ENCODE results near the gene VPS37C.

VPS37C gene

DNA sequence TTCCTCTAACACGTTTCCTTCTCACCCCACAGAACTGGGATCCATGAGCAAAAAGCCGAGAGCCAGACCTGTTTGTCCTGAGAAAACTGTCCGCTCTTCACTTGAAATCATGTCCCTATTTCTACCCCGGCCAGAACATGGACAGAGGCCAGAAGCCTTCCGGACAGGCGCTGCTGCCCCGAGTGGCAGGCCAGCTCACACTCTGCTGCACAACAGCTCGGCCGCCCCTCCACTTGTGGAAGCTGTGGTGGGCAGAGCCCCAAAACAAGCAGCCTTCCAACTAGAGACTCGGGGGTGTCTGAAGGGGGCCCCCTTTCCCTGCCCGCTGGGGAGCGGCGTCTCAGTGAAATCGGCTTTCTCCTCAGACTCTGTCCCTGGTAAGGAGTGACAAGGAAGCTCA, 35.0 kb downstream of the VPS37C start:
- peak; percentile 26 for DNase-seq (ENCODE audit: low read depth)
- no peak overlapping the region for H3K4me3 ChIP-seq (ENCODE audit: low read depth, low read length)
- TF ChIP-seq, protein P1, sequence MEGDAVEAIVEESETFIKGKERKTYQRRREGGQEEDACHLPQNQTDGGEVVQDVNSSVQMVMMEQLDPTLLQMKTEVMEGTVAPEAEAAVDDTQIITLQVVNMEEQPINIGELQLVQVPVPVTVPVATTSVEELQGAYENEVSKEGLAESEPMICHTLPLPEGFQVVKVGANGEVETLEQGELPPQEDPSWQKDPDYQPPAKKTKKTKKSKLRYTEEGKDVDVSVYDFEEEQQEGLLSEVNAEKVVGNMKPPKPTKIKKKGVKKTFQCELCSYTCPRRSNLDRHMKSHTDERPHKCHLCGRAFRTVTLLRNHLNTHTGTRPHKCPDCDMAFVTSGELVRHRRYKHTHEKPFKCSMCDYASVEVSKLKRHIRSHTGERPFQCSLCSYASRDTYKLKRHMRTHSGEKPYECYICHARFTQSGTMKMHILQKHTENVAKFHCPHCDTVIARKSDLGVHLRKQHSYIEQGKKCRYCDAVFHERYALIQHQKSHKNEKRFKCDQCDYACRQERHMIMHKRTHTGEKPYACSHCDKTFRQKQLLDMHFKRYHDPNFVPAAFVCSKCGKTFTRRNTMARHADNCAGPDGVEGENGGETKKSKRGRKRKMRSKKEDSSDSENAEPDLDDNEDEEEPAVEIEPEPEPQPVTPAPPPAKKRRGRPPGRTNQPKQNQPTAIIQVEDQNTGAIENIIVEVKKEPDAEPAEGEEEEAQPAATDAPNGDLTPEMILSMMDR (conservative IDR thresholded peaks at IDR 0.05; ENCODE audit: low read depth, low read length) = peak; percentile 38

DNA sequence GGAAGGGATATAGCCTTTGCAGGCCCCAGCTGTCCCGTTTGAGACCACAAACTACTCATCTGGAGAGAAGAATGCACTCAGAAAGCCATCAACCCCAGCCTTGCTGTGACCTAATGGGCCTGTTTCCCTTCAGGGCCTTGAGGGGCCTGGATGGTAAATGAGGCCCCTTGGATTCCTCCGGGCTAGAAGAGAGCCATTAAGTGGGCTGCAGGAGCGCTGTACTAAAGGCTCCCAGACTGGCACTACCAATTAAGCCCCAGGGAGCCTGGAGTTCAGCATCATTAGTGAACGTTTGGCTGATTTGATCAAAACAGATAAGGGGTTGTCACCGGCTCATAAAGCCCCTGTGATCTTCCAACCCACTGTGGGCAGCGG, 35.9 kb downstream of the VPS37C start:
- H3K4me3 ChIP-seq (ENCODE audit: low read depth, low read length) = no peak overlapping the region
- TF ChIP-seq, protein P1 (conservative IDR thresholded peaks at IDR 0.05; ENCODE audit: low read depth, low read length) = no peak
- DNase-seq (ENCODE audit: low read depth) = no peak

DNA sequence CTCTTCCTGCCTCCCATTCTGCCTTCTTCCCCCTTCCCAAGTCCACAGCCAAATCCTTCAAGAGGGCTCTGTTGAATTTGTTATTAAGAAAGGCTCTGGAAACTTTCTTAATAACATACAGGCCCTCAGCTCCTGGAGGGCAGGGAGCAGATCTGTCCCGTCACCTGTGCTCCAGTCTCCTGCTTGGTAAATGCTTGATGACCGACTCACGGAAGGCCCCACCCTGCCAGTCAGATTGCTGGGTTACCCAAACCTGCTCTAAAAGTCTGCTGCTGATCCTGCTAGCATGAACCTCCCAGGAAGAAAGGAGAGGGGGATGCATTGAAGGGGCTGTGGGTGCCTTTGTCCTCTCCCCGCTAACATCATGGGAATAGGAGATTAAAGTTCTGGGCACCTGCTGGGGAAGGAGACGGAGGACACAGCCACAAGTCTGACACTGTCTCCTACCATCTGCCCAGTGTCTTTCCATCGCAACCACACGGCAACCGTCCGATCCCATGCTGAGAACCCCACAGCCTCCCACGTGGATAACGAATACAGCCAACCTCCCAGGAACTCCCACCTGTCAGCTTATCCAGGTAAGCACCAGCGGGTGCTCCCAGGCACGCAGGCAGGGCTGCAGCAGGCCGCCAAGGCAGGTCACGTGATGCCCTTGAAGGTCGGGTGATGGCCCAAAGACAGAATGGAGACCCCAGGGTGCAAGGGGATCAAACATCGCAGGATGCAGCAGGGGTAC, 36.5 kb downstream of the VPS37C start:
- no peak for DNase-seq (ENCODE audit: low read depth)
- TF ChIP-seq, protein P1 (conservative IDR thresholded peaks at IDR 0.05; ENCODE audit: low read depth, low read length) = no peak

DNA sequence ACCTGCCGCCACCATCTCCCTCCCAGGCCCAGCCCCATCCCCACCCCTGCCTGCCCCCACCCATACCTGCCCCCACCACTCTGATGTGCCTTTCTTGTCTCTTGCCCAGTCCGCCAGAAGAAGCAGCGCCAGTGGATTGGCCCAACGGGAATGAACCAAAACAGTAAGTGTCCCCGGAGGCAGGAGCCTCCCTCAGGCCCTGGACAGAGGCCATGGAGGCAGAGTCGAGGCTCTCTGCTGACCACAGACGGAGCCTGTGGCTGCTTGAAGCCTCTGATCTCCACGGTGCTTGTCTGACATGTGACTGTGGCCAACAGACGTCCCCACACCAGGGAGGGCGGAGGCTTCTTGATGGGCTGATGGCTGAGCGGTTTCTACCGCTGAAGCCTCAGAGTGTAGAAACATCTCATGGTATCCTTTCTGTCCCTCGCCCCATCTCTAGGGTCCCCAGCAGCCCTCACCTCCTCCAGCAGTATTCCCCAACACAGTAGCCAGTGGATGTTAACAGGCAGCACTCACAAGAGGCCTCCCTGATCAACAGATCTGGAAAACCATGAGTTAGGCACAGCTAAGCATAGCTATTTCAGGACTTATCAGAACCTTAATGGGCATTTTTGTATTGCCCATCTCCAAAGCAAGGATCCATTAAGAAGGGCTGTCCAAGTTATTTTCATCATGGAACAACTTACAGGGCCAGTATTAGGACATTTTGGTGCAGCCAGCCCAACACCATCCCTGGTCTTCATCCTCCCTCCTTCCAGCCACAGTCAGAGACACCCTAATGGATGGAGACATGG, 37.3 kb downstream of the VPS37C start:
- TF ChIP-seq, protein P1 (conservative IDR thresholded peaks at IDR 0.05; ENCODE audit: low read depth, low read length) = no peak
- no peak overlapping the region for H3K4me3 ChIP-seq (ENCODE audit: low read depth, low read length)
- no peak for DNase-seq (ENCODE audit: low read depth)

More for the DNA sequence above, 36.5 kb downstream of the VPS37C start:
- no peak overlapping the region for H3K4me3 ChIP-seq (ENCODE audit: low read depth, low read length)

DNA sequence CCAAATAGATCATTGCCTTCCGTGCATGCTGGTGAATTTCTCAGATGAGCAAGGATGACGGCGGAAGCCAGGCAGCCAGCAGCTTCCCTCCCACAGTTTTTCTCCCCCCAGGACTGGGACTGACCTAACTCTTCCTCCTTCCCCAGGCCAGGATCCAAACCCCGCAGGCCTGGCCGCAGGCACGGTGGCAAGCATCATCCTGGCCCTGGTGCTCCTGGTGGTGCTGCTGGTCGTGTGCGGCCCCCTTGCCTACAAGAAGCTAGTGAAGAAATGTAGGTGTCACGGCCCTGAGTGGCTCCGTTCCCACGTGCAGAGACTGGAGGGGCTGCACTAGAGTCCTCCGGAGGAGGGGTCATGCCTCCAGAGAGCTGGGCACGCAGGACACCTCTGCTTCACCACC, 38.5 kb downstream of the VPS37C start:
- TF ChIP-seq, protein P1 (conservative IDR thresholded peaks at IDR 0.05; ENCODE audit: low read depth, low read length) = no peak
- DNase-seq (ENCODE audit: low read depth) = no peak
- H3K4me3 ChIP-seq (ENCODE audit: low read depth, low read length) = no peak overlapping the region

DNA sequence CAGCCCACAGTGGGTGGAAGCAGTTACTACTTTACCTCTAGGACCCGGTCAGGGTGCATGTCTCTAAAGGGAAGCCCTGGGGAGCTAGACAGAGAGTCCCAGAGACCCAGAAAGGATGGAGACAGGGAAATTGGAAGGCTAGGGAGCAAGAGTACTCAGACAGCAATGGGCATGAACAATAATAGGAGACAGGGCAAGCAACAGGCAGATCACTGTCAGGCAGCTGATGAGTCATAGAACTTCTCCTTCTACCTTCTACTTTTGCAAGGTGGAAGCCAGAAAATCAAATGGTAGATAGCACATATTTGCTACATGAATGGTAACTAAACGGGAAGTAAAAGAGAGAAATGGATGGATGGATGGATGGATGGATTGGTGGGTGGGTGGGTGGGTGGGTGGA, 39.3 kb downstream of the VPS37C start:
- no peak for DNase-seq (ENCODE audit: low read depth)
- TF ChIP-seq, protein P1 (conservative IDR thresholded peaks at IDR 0.05; ENCODE audit: low read depth, low read length) = no peak

More for the DNA sequence above, 39.3 kb downstream of the VPS37C start:
- H3K4me3 ChIP-seq (ENCODE audit: low read depth, low read length) = no peak overlapping the region
